HEK293 (cell line): ENCODE data around the gene NET1.

Experiments
- CTCF ChIP-seq: fragments of 450-650 bp; formaldehyde crosslinking; IDR thresholded peaks from 2 replicates; pipeline ENCODE4 v1.5.1; 2016; ENCODE audit warnings: missing biosample characterization, missing genetic modification characterization
- MYNN ChIP-seq: fragments of 450-650 bp; formaldehyde crosslinking; IDR thresholded peaks from 2 replicates; pipeline ENCODE4 v1.5.1; 2016; ENCODE audit warnings: missing biosample characterization, missing genetic modification characterization, borderline replicate concordance
- YY1 ChIP-seq: fragments of 450-650 bp; formaldehyde crosslinking; IDR thresholded peaks from 2 replicates; pipeline ENCODE4 v1.5.1; 2018; ENCODE audit warnings: missing biosample characterization, missing genetic modification characterization
- ZBTB49 ChIP-seq: fragments of 450-650 bp; formaldehyde crosslinking; IDR thresholded peaks from 2 replicates; pipeline ENCODE4 v1.5.1; 2016; ENCODE audit warnings: missing biosample characterization, missing genetic modification characterization, low read depth
- ZNF426 ChIP-seq: fragments of 450-650 bp; formaldehyde crosslinking; IDR thresholded peaks from 2 replicates; pipeline ENCODE4 v1.5.1; 2017; ENCODE audit warnings: missing biosample characterization, missing genetic modification characterization, mild to moderate bottlenecking, inconsistent platforms, moderate library complexity
- ZNF529 ChIP-seq: fragments of 450-650 bp; formaldehyde crosslinking; IDR thresholded peaks from 2 replicates; pipeline ENCODE4 v1.5.1; 2017; ENCODE audit warnings: missing genetic modification characterization, missing biosample characterization; ENCODE audit not compliant: insufficient replicate concordance
- ZNF549 ChIP-seq: fragments of 450-650 bp; IDR thresholded peaks from 2 replicates; pipeline ENCODE4 v1.5.1; 2018; ENCODE audit warnings: missing biosample characterization, missing genetic modification characterization, mild to moderate bottlenecking, inconsistent platforms, moderate library complexity

GRCh38 chr10:5481121-5481520 is 68.8 kb downstream of the NET1 start:
- TF ChIP-seq ZNF426 (tag by site-specific recombination) (no peak), CTCF (no peak), ZNF549 (tag by site-specific recombination) (no peak), ZBTB49 (tag by site-specific recombination) (no peak), YY1 (tag by site-specific recombination) (no peak), MYNN (tag by site-specific recombination) (no peak), ZNF529 (no peak)
